NB4 (cell line): ENCODE data around the gene PRR5L.

Source experiments
- POLR2A ChIP-seq: IDR thresholded peaks from 2 replicates; pipeline ENCODE4 v1.6.1; 2011; ENCODE audit warnings: mild to moderate bottlenecking; ENCODE audit not compliant: insufficient read length; ENCODE audit errors: extremely low read depth
- TF ChIP-seq, protein P1 (sequence below): IDR thresholded peaks from one replicate; pipeline ENCODE4 v1.5.1; 2012; ENCODE audit warnings: low read depth, low read length
- TF ChIP-seq, protein P2 (sequence below): IDR thresholded peaks from 2 replicates; pipeline ENCODE4 v1.6.1; 2011; ENCODE audit warnings: low read depth, low read length

DNA sequence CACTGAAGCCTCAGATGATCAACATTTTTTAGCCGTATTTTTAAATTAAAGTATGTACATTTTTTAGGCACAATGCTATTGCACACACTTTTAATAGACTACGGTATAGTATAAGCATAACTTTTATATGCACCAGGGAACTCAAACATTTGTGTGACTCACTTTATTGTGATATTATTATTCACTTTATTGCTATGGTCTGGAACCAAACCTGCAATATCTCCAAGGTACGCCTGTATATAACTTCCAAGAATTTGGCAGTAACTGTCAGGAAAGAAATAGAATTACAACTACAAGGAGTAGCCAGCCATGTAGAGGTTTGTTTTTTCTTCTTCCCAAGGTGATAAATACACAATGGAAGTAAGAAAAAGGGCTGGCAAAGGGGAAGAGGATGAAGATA, 62.3 kb downstream of the PRR5L start:
- TF ChIP-seq, protein P1, sequence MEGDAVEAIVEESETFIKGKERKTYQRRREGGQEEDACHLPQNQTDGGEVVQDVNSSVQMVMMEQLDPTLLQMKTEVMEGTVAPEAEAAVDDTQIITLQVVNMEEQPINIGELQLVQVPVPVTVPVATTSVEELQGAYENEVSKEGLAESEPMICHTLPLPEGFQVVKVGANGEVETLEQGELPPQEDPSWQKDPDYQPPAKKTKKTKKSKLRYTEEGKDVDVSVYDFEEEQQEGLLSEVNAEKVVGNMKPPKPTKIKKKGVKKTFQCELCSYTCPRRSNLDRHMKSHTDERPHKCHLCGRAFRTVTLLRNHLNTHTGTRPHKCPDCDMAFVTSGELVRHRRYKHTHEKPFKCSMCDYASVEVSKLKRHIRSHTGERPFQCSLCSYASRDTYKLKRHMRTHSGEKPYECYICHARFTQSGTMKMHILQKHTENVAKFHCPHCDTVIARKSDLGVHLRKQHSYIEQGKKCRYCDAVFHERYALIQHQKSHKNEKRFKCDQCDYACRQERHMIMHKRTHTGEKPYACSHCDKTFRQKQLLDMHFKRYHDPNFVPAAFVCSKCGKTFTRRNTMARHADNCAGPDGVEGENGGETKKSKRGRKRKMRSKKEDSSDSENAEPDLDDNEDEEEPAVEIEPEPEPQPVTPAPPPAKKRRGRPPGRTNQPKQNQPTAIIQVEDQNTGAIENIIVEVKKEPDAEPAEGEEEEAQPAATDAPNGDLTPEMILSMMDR = no peak
- no peak for TF ChIP-seq POLR2A
- TF ChIP-seq, protein P2, sequence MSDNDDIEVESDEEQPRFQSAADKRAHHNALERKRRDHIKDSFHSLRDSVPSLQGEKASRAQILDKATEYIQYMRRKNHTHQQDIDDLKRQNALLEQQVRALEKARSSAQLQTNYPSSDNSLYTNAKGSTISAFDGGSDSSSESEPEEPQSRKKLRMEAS = no peak
